ENCODE measurements around the gene STK26.

GRCh38 chrX:132090403-132091159, 67.5 kb downstream of the STK26 start:
- TF ChIP-seq CTCF (IDR thresholded peaks at IDR 0.05), result no peak
- TF ChIP-seq POLR2A (IDR thresholded peaks at IDR 0.05; ENCODE audit: low read depth), result no peak
- no peak for TF ChIP-seq POLR2AphosphoS5 (IDR thresholded peaks at IDR 0.05)
- TF ChIP-seq EP300 (IDR thresholded peaks at IDR 0.05), result no peak

Data from esophagus muscularis mucosa (tissue), 4 donors.